GM23338 (cell line): Measurements from ENCODE around the gene CSF2.

ENCODE experiments used
- CREB1 ChIP-seq: fragments of 250-450 bp; sonication (Bioruptor Pico); IDR thresholded peaks from 2 replicates; pipeline ENCODE4 v1.5.0; 2020; ENCODE audit warnings: low read depth, mild to moderate bottlenecking, moderate library complexity
- CTCF ChIP-seq, 2 experiments: fragments of 200-600 bp in 1 of 2; sonication (generic) in 1 of 2; conservative IDR thresholded peaks; 2 replicates each; pipeline versions ENCODE4 v1.5.1 to v1.6.1; 2016 to 2017; ENCODE audit warnings: antibody characterized with exemption in 2 of 2, low read depth in 2 of 2, mild to moderate bottlenecking in 2 of 2, moderate library complexity in 1 of 2
- EZH2 ChIP-seq: fragments of 200-600 bp; sonication (generic); IDR thresholded peaks from one replicate; pipeline ENCODE4 v1.8.0; 2017; ENCODE audit warnings: antibody characterized with exemption, mild to moderate bottlenecking, low read depth; ENCODE audit not compliant: unreplicated experiment
- EZH2phosphoT487 ChIP-seq: fragments of 200-600 bp; sonication (generic); IDR thresholded peaks from one replicate; pipeline ENCODE4 v1.8.1; 2018; ENCODE audit warnings: antibody characterized with exemption; ENCODE audit not compliant: unreplicated experiment
- JUNB ChIP-seq: IDR thresholded peaks from one replicate; pipeline ENCODE4 v1.6.1; 2016; ENCODE audit warnings: antibody characterized with exemption; ENCODE audit not compliant: unreplicated experiment
- POLR2AphosphoS5 ChIP-seq: IDR thresholded peaks from 2 replicates; pipeline ENCODE4 v1.6.1; 2016; ENCODE audit warnings: antibody characterized with exemption, low read depth
- REST ChIP-seq: IDR thresholded peaks from one replicate; pipeline ENCODE4 v1.6.1; 2018; ENCODE audit warnings: antibody characterized with exemption; ENCODE audit not compliant: unreplicated experiment
- STAT1 ChIP-seq: IDR thresholded peaks from one replicate; pipeline ENCODE4 v1.6.1; 2016; ENCODE audit warnings: antibody characterized with exemption; ENCODE audit not compliant: unreplicated experiment
- ZNF114 ChIP-seq: fragments of 250-450 bp; sonication (Bioruptor Pico); IDR thresholded peaks from 2 replicates; pipeline ENCODE4 v1.5.0; 2020; ENCODE audit warnings: mild to moderate bottlenecking, moderate library complexity
- ZNF331 ChIP-seq: fragments of 250-450 bp; sonication (Bioruptor Pico); IDR thresholded peaks from 2 replicates; pipeline ENCODE4 v1.5.0; 2020; ENCODE audit warnings: low read depth, mild to moderate bottlenecking, moderate library complexity

- TF ChIP-seq CTCF (conservative IDR thresholded peaks at IDR 0.05; ENCODE audit: low read depth in 2 of 2) (no peak), REST (no peak), EZH2 (no peak), EZH2phosphoT487 (no peak), STAT1 (no peak), POLR2AphosphoS5 (no peak), ZNF114 (CRISPR knock-in tag) (no peak), ZNF331 (CRISPR knock-in tag) (no peak), CREB1 (CRISPR knock-in tag) (no peak), JUNB (no peak)
Measured at GRCh38 chr5:132095424-132095972, 21.9 kb downstream of the CSF2 start.
